PC-3 (cell line): ENCODE results near the gene ZNF148.

Source experiments
- CTCF ChIP-seq: fragments of 300-600 bp; sonication (generic); conservative IDR thresholded peaks from 2 replicates; pipeline ENCODE4 v1.5.1; 2017; ENCODE audit warnings: antibody characterized with exemption, low read depth, mild to moderate bottlenecking, low read length
- EZH2 ChIP-seq: fragments of 300-600 bp; sonication (generic); IDR thresholded peaks from one replicate; pipeline ENCODE4 v1.6.1; 2017; ENCODE audit warnings: antibody characterized with exemption, mild to moderate bottlenecking, low read length; ENCODE audit not compliant: unreplicated experiment

- TF ChIP-seq EZH2: no peak
- no peak for TF ChIP-seq CTCF
These were observed 162.4 kb downstream of the ZNF148 start, which contains the start of gene SLC12A8 for GRCh38 chr3:125212509-125213363.
